Spleen (tissue), 11 donors: ENCODE results near the gene PDE4D. TPM values are rescaled to one million over a fixed set of nuclear protein-coding genes. Genes with fewer than 3 reads are reported as not detected.

Experiments used
- DNase-seq: peaks from one replicate; pipeline ENCODE4 v3.0.0-alpha.2; 2020
- H3K27ac ChIP-seq, 8 donors: fragments of 200-600 bp; sonication (generic) in 7 of 8; 1 replicate in 4 of 8; 2 replicates in 4 of 8; pipeline versions ENCODE4 v1.5.0 to v1.8.0; 2016 to 2021; ENCODE audit warnings: inconsistent platforms in 4 of 8, mild to moderate bottlenecking in 4 of 8, moderate library complexity in 1 of 8
- H3K27me3 ChIP-seq, 7 donors: fragments of 200-600 bp; sonication (generic) in 6 of 7; replicated peaks in 1 of 7; 1 replicate in 4 of 7; 2 replicates in 3 of 7; pipeline versions ENCODE4 v1.5.0 to v1.8.0; 2016 to 2021; ENCODE audit warnings: inconsistent platforms in 3 of 7, mild to moderate bottlenecking in 1 of 7
- H3K36me3 ChIP-seq, 6 donors: fragments of 200-600 bp; sonication (generic) in 5 of 6; 1 replicate in 4 of 6; 2 replicates in 2 of 6; pipeline versions ENCODE4 v1.5.0 to v1.8.0; 2016 to 2021; ENCODE audit warnings: inconsistent platforms in 2 of 6
- H3K4me1 ChIP-seq, 6 donors: fragments of 200-600 bp; sonication (generic) in 5 of 6; 1 replicate in 3 of 6; 2 replicates in 3 of 6; pipeline versions ENCODE4 v1.5.0 to v1.8.0; 2016 to 2021; ENCODE audit warnings: inconsistent platforms in 3 of 6
- H3K4me3 ChIP-seq, 8 donors: fragments of 200-600 bp; sonication (generic) in 7 of 8; 1 replicate in 4 of 8; 2 replicates in 4 of 8; pipeline versions ENCODE4 v1.5.0 to v1.8.0; 2016 to 2021; ENCODE audit warnings: inconsistent platforms in 4 of 8, mild to moderate bottlenecking in 4 of 8, moderate library complexity in 2 of 8
- H3K9me3 ChIP-seq, 8 donors: fragments of 200-600 bp; sonication (generic) in 7 of 8; 1 replicate in 4 of 8; 2 replicates in 4 of 8; pipeline versions ENCODE4 v1.5.0 to v1.8.0; 2016 to 2021; ENCODE audit warnings: inconsistent platforms in 4 of 8
- CTCF ChIP-seq, 11 experiments: fragments of 200-600 bp in 7 of 11; fragments of 450-650 bp in 4 of 11; sonication (generic) in 4 of 11; IDR thresholded peaks in 8 of 11; conservative IDR thresholded peaks in 3 of 11; 1 replicate in 7 of 11; 2 replicates in 4 of 11; pipeline versions ENCODE4 v1.4.0 to v1.8.0; 2016 to 2021; ENCODE audit warnings: antibody characterized with exemption in 11 of 11, inconsistent platforms in 4 of 11, mild to moderate bottlenecking in 1 of 11
- POLR2A ChIP-seq, 3 donors: fragments of 450-650 bp; IDR thresholded peaks; one replicate each; pipeline ENCODE4 v1.5.1; 2017; ENCODE audit warnings: antibody characterized with exemption in 3 of 3, mild to moderate bottlenecking in 1 of 3
- POLR2AphosphoS5 ChIP-seq, 3 donors: sonication (generic); formaldehyde crosslinking; IDR thresholded peaks; one replicate each; pipeline ENCODE4 v1.5.1; 2017; ENCODE audit warnings: antibody characterized with exemption in 3 of 3
- WGBS, 5 donors: extraction: QIAGEN DNeasy Blood & Tissue Kit in 3 of 5; methylation state at CpG; one replicate each; pipeline versions ENCODE4 v1.1.5 to v1.1.7; 2013 to 2018; 5-methylcytosine and 5-hydroxymethylcytosine counted together
- intact Hi-C: fragments of 100-400 bp; cut with DNase I; formaldehyde crosslinking; loops from one replicate; pipeline ENCODE4 v1.15.0; 2023; ENCODE audit warnings: low total_unique reads
- polyA plus RNA-seq, 3 donors: library from polyadenylated mRNA; stranded (reverse); fragments of 200-250 nt; gene quantifications; one replicate each; pipeline ENCODE4 v1.2.1, GENCODE V29; 2013
- total RNA-seq, 7 donors: library from RNA; depleted of rRNA in 3 of 7; stranded (reverse); fragments of >200 nt in 3 of 7; fragmentation: NEBNext Ultra II Directional in 4 of 7; extraction: Animal tissue kit (Norgen Biotek cat#: 25700) in 4 of 7; gene quantifications; one replicate each; pipeline versions ENCODE4 v1.1.0 to v1.2.1, GENCODE V29; 2016 to 2021
- donor health status: healthy with polysubstance abuse.
- donor health status: DM: no; HTN: no; CAD: no; lungs with moderate emphysema.
- donor health status: DM: no; HTN: no; CAD: no.
- donor health status: Bipolar disorder and iron deficiency.
- donor health status: healthy.
- donor health status: DM: no; HTN: no; CAD: no.
- donor health status: DM: yes; HTN: yes; CAD: no.

The PDE4D gene
- total and polyA plus RNA-seq, 10 donors, result 0.88 to 51.8 (median 18.2) TPM

GRCh38 chr5:59100875-59101274 is 792.7 kb downstream of the PDE4D start:
- no peak overlapping the region for H3K4me3 ChIP-seq
- no peaks in the 10 kb centered on the region for H3K36me3 ChIP-seq
- DNase-seq, result no peak
- TF ChIP-seq POLR2A (IDR thresholded peaks at IDR 0.05) (no peak), POLR2AphosphoS5 (IDR thresholded peaks at IDR 0.05) (no peak), CTCF (IDR thresholded peaks at IDR 0.05 in 8 of 11, conservative IDR thresholded peaks at IDR 0.05 in 3 of 11) (no peak)
- no peaks in the 10 kb centered on the region for H3K27me3 ChIP-seq
- intact Hi-C loops, result no loop called here
- H3K27ac ChIP-seq, result peak overlapping the region in 1 of 8 donors; percentile 63
- H3K4me1 ChIP-seq, result no peaks in the 10 kb centered on the region
- no peaks in the 10 kb centered on the region for H3K9me3 ChIP-seq
- WGBS, 5 donors, result 94 to 98% (median 96%) methylated on average over 5 of the region's 5 CpGs

GRCh38 chr5:59099995-59100345 is 793.6 kb downstream of the PDE4D start:
- Histone ChIP-seq H3K27ac (peak overlapping the region in 4 of 8 donors; percentile 7 to 63 (median 49)), H3K27me3 (no peaks in the 10 kb centered on the region), H3K4me3 (no peak overlapping the region), H3K4me1 (peaks cover 0 to 3% (median 0%) of the 10 kb centered on the region in 6 donors), H3K36me3 (no peaks in the 10 kb centered on the region), H3K9me3 (no peaks in the 10 kb centered on the region)
- TF ChIP-seq POLR2AphosphoS5 (IDR thresholded peaks at IDR 0.05) (no peak), CTCF (IDR thresholded peaks at IDR 0.05 in 8 of 11, conservative IDR thresholded peaks at IDR 0.05 in 3 of 11) (no peak), POLR2A (IDR thresholded peaks at IDR 0.05) (no peak)
- DNase-seq, result no peak
- intact Hi-C loops, result no loop called here
- 95 to 97% (median 96%) methylated on average over 6 of the region's 6 CpGs for WGBS, 5 donors

- TF ChIP-seq POLR2A (IDR thresholded peaks at IDR 0.05) (no peak), CTCF (IDR thresholded peaks at IDR 0.05 in 8 of 11, conservative IDR thresholded peaks at IDR 0.05 in 3 of 11) (no peak), POLR2AphosphoS5 (IDR thresholded peaks at IDR 0.05) (no peak)
- H3K9me3 ChIP-seq, result no peaks in the 10 kb centered on the region
- H3K36me3 ChIP-seq, result no peaks in the 10 kb centered on the region
- intact Hi-C loops, result no loop called here
- H3K27ac ChIP-seq, result peak overlapping the region in 4 of 8 donors; percentile 7 to 63 (median 49)
- WGBS, 5 donors, result 71 to 76% (median 75%) methylated on average over 5 of the region's 5 CpGs
- peaks cover 0 to 3% (median 0%) of the 10 kb centered on the region in 6 donors for H3K4me1 ChIP-seq
- H3K27me3 ChIP-seq, result no peaks in the 10 kb centered on the region
- H3K4me3 ChIP-seq, result no peak overlapping the region
- DNase-seq, result no peak
These were observed 794.1 kb downstream of the PDE4D start for GRCh38 chr5:59099270-59099994.

- intact Hi-C loops, result no loop called here
- Histone ChIP-seq H3K27me3 (no peaks in the 10 kb centered on the region), H3K4me3 (no peak overlapping the region), H3K36me3 (no peaks in the 10 kb centered on the region), H3K27ac (peak overlapping the region in 3 of 8 donors; percentile 41 to 63 (median 43)), H3K9me3 (no peaks in the 10 kb centered on the region), H3K4me1 (peaks cover 0 to 3% (median 0%) of the 10 kb centered on the region in 6 donors)
- TF ChIP-seq POLR2A (IDR thresholded peaks at IDR 0.05), result no peak
- DNase-seq, result no peak
- 89 to 97% (median 95%) methylated on average over 2 of the region's 2 CpGs for WGBS, 5 donors
These were observed 794.8 kb downstream of the PDE4D start for GRCh38 chr5:59098743-59099142.
